ENCODE results near the gene GFRA4. TPM values are rescaled to one million over a fixed set of nuclear protein-coding genes. Genes with fewer than 3 reads are reported as not detected.

Gene GFRA4
- total RNA-seq, 5 donors from 2014 or later (not counting 1 experiment from before 2014, with no cell fraction given) = not detected

DNA sequence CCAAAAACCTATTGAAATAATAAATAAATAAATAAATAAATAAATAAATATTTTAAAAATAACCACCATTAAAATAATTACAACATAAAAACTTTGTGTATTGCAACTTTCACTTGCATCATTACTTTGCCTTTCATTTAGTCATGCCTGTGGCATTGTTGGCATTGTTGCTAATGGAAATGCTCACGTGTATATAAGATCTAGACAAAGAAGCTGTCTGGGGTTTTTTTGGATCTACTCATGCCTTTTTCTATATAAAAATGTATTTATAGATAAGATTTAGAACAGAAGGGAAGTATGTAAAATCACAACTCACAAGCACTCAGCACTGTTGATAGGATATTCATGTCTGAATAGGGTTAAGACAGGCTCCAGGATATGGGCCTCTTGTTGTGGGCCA is 27.9 kb downstream of the GFRA4 start:
- DNase-seq (no peak), ATAC-seq (replicated peaks in 1 of 4) (no peak)
- no peak overlapping the region for H3K27ac Mint-ChIP-seq
- H3K9me3 Mint-ChIP-seq = no peaks in the 10 kb centered on the region
- ChIA-PET POLR2A (no interaction called here), CTCF (no interaction called here)
- H3K36me3 ChIP-seq (ENCODE audit: control insufficient read depth in 2 of 2, extremely low read depth in 1 of 2, insufficient read depth in 1 of 2, low read length in 1 of 2) = peaks cover 3 to 10% of the 10 kb centered on the region in 2 donors
- no peak overlapping the region for H3K4me3 Mint-ChIP-seq
- peaks cover 34% of the 10 kb centered on the region for H3K36me3 Mint-ChIP-seq
- H3K27me3 ChIP-seq (replicated peaks in 1 of 2; ENCODE audit: control insufficient read depth in 2 of 2, extremely low read depth in 1 of 2, insufficient read depth in 2 of 2, low read length in 1 of 2) = no peaks in the 10 kb centered on the region
- H3K27ac ChIP-seq (ENCODE audit: low read length) = no peak overlapping the region
- no CpG with 5 or more reads among the region's 1 CpG for whole genome bisulfite sequencing (ENCODE audit: insufficient coverage)
- no peaks in the 10 kb centered on the region for H3K27me3 Mint-ChIP-seq
- H3K9me3 ChIP-seq = no peaks in the 10 kb centered on the region
- no peaks in the 10 kb centered on the region for H3K4me1 ChIP-seq (ENCODE audit: control insufficient read depth in 1 of 2, extremely low read depth in 1 of 2, insufficient read depth in 2 of 2, low read length in 2 of 2)
- no peaks in the 10 kb centered on the region for H3K4me1 Mint-ChIP-seq
- H3K4me3 ChIP-seq (ENCODE audit: control insufficient read depth in 1 of 2, extremely low read depth in 1 of 2, low read length in 1 of 2) = no peak overlapping the region

DNA sequence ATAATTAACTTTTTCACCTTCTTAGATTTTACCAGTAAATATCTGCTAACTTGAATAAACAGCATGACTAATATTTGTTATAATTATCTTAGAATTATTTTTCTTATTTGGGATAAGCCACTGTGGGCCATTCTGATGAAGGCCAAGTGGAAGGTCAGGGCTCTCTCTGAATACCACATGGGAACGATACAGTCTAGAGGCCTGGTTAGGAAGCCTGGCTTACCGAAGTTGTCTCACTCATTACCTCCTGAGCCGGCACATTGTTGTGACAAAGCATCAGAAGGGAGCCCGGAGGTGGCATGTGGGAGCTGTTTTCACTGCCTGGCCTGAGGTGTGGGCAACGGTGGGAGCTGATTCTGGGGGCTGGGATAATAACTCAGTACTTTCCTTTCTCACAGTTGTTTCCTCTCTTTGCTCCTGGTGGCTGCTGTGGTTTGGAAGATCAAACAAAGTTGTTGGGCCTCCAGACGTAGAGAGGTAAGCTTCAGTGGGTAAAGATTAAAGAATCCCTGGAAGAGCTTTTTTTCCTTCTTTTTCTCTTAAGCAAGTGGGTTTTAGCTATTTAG is 29.2 kb downstream of the GFRA4 start:
- ChIA-PET POLR2A (no interaction called here), CTCF (no interaction called here)
- Histone ChIP-seq H3K36me3 (ENCODE audit: control insufficient read depth in 2 of 2, extremely low read depth in 1 of 2, insufficient read depth in 1 of 2, low read length in 1 of 2) (peaks cover 3 to 6% of the 10 kb centered on the region in 2 donors), H3K27me3 (replicated peaks in 1 of 2; ENCODE audit: control insufficient read depth in 2 of 2, extremely low read depth in 1 of 2, insufficient read depth in 2 of 2, low read length in 1 of 2) (no peaks in the 10 kb centered on the region), H3K27ac (ENCODE audit: low read length) (no peak overlapping the region), H3K9me3 (no peaks in the 10 kb centered on the region), H3K4me1 (ENCODE audit: control insufficient read depth in 1 of 2, extremely low read depth in 1 of 2, insufficient read depth in 2 of 2, low read length in 2 of 2) (no peaks in the 10 kb centered on the region), H3K4me3 (ENCODE audit: control insufficient read depth in 1 of 2, extremely low read depth in 1 of 2, low read length in 1 of 2) (no peak overlapping the region)
- Mint-ChIP-seq H3K27ac (no peak overlapping the region), H3K27me3 (no peaks in the 10 kb centered on the region), H3K4me3 (no peak overlapping the region), H3K9me3 (no peaks in the 10 kb centered on the region), H3K4me1 (no peaks in the 10 kb centered on the region), H3K36me3 (peaks cover 38% of the 10 kb centered on the region)
- DNase-seq (no peak), ATAC-seq (replicated peaks in 1 of 4) (no peak)
- 59% methylated on average over 5 of the region's 6 CpGs for WGBS (ENCODE audit: insufficient coverage)

DNA sequence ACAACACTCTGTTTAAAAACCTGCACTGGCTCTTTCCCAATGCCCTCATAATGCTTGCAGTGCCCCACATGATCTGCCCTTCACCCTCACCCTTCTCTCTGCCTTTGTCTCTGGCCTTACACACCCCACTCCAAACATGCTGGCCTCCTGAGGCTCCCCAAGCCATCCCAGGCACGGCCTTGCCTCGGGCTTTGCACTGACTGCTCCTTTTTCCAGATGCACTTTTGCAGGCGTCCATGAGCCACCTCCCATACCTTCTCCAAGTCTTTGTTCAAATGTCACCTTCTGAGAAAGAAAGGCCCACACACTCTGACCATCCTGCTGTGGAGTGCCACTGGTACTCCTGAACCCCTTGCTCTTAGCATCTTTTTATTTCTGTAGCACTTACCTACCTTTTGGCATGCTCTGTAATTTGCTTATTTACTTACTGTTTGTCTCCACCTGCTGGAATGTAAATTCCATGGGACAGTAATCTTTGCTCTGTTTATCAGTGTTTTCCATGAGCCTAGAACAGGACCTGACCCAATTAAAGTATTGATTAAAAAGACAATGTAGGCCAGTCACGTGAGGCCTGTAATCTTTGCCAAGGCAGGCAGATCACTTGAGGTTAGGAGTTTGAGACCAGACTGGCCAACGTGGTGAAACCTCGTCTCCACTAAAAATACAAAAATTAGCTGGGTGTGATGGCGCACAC is 30.7 kb downstream of the GFRA4 start:
- ATAC-seq (replicated peaks in 1 of 4) = no peak
- POLR2A ChIA-PET = no interaction called here
- no peak overlapping the region for H3K27ac Mint-ChIP-seq

DNA sequence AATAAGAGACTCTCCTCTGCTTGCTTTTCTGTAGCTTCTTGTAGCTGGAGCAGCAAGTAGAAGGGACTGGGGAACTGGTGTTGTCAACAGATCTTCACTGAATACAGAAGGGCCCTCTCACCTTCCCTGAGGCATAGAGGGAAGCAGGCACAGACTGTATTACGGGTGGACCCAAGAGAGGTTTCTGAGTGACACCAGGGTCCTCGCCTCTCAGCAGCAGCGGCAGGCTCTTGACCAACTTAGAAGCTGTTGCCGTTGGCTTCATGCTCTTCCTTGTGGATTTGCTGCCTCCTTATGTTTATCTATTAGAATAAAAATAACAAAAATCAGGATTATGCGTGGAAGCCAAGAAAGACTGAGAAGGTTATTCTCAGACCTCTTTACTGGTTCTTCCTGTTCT is 31.7 kb downstream of the GFRA4 start:
- POLR2A ChIA-PET = no interaction called here
- CTCF ChIA-PET = no interaction called here
- Mint-ChIP-seq H3K4me3 (no peak overlapping the region), H3K27me3 (no peaks in the 10 kb centered on the region), H3K9me3 (no peaks in the 10 kb centered on the region), H3K27ac (no peak overlapping the region), H3K4me1 (no peaks in the 10 kb centered on the region), H3K36me3 (peaks cover 42% of the 10 kb centered on the region)
- H3K4me1 ChIP-seq (ENCODE audit: control insufficient read depth in 1 of 2, extremely low read depth in 1 of 2, insufficient read depth in 2 of 2, low read length in 2 of 2) = no peaks in the 10 kb centered on the region
- DNase-seq (no peak), ATAC-seq (replicated peaks in 1 of 4) (no peak)
- H3K27me3 ChIP-seq (replicated peaks in 1 of 2; ENCODE audit: control insufficient read depth in 2 of 2, extremely low read depth in 1 of 2, insufficient read depth in 2 of 2, low read length in 1 of 2) = no peaks in the 10 kb centered on the region
- 60% methylated on average over 1 of the region's 5 CpGs for WGBS (ENCODE audit: insufficient coverage)
- peaks cover 4 to 6% of the 10 kb centered on the region in 2 donors for H3K36me3 ChIP-seq (ENCODE audit: control insufficient read depth in 2 of 2, extremely low read depth in 1 of 2, insufficient read depth in 1 of 2, low read length in 1 of 2)
- no peak overlapping the region for H3K27ac ChIP-seq (ENCODE audit: low read length)
- H3K4me3 ChIP-seq (ENCODE audit: control insufficient read depth in 1 of 2, extremely low read depth in 1 of 2, low read length in 1 of 2) = no peak overlapping the region
- no peaks in the 10 kb centered on the region for H3K9me3 ChIP-seq

More for the DNA sequence above, 30.7 kb downstream of the GFRA4 start:
- CTCF ChIA-PET = no interaction called here
- H3K4me3 ChIP-seq (ENCODE audit: control insufficient read depth in 1 of 2, extremely low read depth in 1 of 2, low read length in 1 of 2) = no peak overlapping the region
- no peaks in the 10 kb centered on the region for H3K9me3 ChIP-seq
- peaks cover 38% of the 10 kb centered on the region for H3K36me3 Mint-ChIP-seq
- H3K4me3 Mint-ChIP-seq = no peak overlapping the region
- H3K27me3 Mint-ChIP-seq = no peaks in the 10 kb centered on the region
- H3K9me3 Mint-ChIP-seq = no peaks in the 10 kb centered on the region
- WGBS (ENCODE audit: insufficient coverage) = 94% methylated on average over 5 of the region's 7 CpGs
- no peak overlapping the region for H3K27ac ChIP-seq (ENCODE audit: low read length)
- H3K36me3 ChIP-seq (ENCODE audit: control insufficient read depth in 2 of 2, extremely low read depth in 1 of 2, insufficient read depth in 1 of 2, low read length in 1 of 2) = peaks cover 4 to 6% of the 10 kb centered on the region in 2 donors
- no peaks in the 10 kb centered on the region for H3K4me1 Mint-ChIP-seq
- DNase-seq = no peak
- no peaks in the 10 kb centered on the region for H3K27me3 ChIP-seq (replicated peaks in 1 of 2; ENCODE audit: control insufficient read depth in 2 of 2, extremely low read depth in 1 of 2, insufficient read depth in 2 of 2, low read length in 1 of 2)
- H3K4me1 ChIP-seq (ENCODE audit: control insufficient read depth in 1 of 2, extremely low read depth in 1 of 2, insufficient read depth in 2 of 2, low read length in 2 of 2) = no peaks in the 10 kb centered on the region

DNA sequence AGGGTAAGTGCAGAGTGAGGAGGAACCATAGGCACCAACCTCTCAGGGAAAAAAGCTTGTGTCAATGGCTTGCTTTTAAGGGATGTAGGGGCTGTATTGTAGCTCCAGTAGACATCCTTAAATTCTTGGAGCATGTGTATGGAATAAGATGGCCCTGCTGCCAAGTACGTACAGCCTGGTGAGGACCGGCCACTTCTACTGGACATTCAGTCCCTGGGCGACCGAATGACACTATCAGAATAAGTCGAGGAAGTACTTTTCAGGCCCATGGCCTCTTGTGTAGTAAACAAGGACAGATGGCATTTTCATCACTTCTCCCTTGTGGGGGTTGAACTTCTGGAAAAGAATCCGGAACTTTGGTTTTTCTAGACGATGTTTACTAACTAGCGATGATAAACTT is 32.8 kb downstream of the GFRA4 start:
- ATAC-seq (replicated peaks in 1 of 4) (no peak), DNase-seq (no peak)
- Histone ChIP-seq H3K4me3 (ENCODE audit: control insufficient read depth in 1 of 2, extremely low read depth in 1 of 2, low read length in 1 of 2) (no peak overlapping the region), H3K27me3 (replicated peaks in 1 of 2; ENCODE audit: control insufficient read depth in 2 of 2, extremely low read depth in 1 of 2, insufficient read depth in 2 of 2, low read length in 1 of 2) (no peaks in the 10 kb centered on the region), H3K4me1 (ENCODE audit: control insufficient read depth in 1 of 2, extremely low read depth in 1 of 2, insufficient read depth in 2 of 2, low read length in 2 of 2) (no peaks in the 10 kb centered on the region), H3K27ac (ENCODE audit: low read length) (no peak overlapping the region), H3K36me3 (ENCODE audit: control insufficient read depth in 2 of 2, extremely low read depth in 1 of 2, insufficient read depth in 1 of 2, low read length in 1 of 2) (peaks cover 6 to 8% of the 10 kb centered on the region in 2 donors), H3K9me3 (no peaks in the 10 kb centered on the region)
- no peak overlapping the region for H3K27ac Mint-ChIP-seq
- CTCF ChIA-PET = no interaction called here
- peaks cover 37% of the 10 kb centered on the region for H3K36me3 Mint-ChIP-seq
- H3K4me3 Mint-ChIP-seq = no peak overlapping the region
- WGBS (ENCODE audit: insufficient coverage) = 100% methylated on average over 2 of the region's 8 CpGs
- no peaks in the 10 kb centered on the region for H3K4me1 Mint-ChIP-seq
- no peaks in the 10 kb centered on the region for H3K27me3 Mint-ChIP-seq
- H3K9me3 Mint-ChIP-seq = no peaks in the 10 kb centered on the region
- POLR2A ChIA-PET = no interaction called here

DNA sequence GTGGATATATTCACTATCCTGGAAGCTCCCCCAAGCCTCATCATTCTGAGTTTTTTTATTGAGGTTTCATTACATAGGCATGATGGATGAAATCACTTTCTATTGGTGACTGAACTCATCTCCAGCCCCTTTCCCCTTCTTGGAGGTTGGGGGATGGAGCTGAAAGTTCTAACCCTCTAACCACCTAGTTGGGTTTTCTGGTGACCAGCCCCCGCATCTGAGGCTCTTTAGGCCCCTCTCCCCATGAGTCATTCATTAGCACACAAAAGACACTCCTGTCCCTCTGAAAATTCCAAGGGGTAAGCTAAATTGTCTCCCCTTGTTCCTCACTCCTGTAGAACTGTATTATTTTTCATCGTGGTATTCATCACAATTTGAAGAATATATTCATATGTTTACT is 33.3 kb downstream of the GFRA4 start:
- POLR2A ChIA-PET = no interaction called here
- Mint-ChIP-seq H3K9me3 (no peaks in the 10 kb centered on the region), H3K4me1 (no peaks in the 10 kb centered on the region), H3K27me3 (no peaks in the 10 kb centered on the region), H3K27ac (no peak overlapping the region), H3K4me3 (no peak overlapping the region), H3K36me3 (peaks cover 40% of the 10 kb centered on the region)
- H3K27me3 ChIP-seq (replicated peaks in 1 of 2; ENCODE audit: control insufficient read depth in 2 of 2, extremely low read depth in 1 of 2, insufficient read depth in 2 of 2, low read length in 1 of 2) = no peaks in the 10 kb centered on the region
- H3K36me3 ChIP-seq (ENCODE audit: control insufficient read depth in 2 of 2, extremely low read depth in 1 of 2, insufficient read depth in 1 of 2, low read length in 1 of 2) = peaks cover 6 to 11% of the 10 kb centered on the region in 2 donors
- DNase-seq (no peak), ATAC-seq (replicated peaks in 1 of 4) (no peak)
- WGBS (ENCODE audit: insufficient coverage) = 100% methylated on average over 1 of the region's 2 CpGs
- H3K4me1 ChIP-seq (ENCODE audit: control insufficient read depth in 1 of 2, extremely low read depth in 1 of 2, insufficient read depth in 2 of 2, low read length in 2 of 2) = no peaks in the 10 kb centered on the region
- no peak overlapping the region for H3K4me3 ChIP-seq (ENCODE audit: control insufficient read depth in 1 of 2, extremely low read depth in 1 of 2, low read length in 1 of 2)
- CTCF ChIA-PET = no interaction called here
- no peak overlapping the region for H3K27ac ChIP-seq (ENCODE audit: low read length)
- no peaks in the 10 kb centered on the region for H3K9me3 ChIP-seq
